ENCODE results near the gene CYRIA.

DNA sequence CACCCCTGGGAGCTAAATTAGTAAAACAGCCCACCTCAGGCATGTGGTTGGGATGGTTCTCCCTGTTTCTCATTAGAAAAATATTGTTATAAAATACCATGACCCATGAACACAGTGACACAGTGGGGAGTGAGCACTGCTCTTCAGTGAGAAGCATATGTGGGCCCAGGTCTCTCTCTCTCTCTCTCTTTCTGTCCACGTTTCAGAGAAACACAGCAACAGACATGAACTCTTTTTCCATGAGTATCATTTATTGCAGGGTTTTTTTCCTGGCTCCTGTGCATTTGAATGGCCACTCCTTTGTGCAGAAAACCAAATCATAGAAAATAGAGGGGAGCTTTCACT, 41.2 kb downstream of the CYRIA start:
- TF ChIP-seq, protein P1, sequence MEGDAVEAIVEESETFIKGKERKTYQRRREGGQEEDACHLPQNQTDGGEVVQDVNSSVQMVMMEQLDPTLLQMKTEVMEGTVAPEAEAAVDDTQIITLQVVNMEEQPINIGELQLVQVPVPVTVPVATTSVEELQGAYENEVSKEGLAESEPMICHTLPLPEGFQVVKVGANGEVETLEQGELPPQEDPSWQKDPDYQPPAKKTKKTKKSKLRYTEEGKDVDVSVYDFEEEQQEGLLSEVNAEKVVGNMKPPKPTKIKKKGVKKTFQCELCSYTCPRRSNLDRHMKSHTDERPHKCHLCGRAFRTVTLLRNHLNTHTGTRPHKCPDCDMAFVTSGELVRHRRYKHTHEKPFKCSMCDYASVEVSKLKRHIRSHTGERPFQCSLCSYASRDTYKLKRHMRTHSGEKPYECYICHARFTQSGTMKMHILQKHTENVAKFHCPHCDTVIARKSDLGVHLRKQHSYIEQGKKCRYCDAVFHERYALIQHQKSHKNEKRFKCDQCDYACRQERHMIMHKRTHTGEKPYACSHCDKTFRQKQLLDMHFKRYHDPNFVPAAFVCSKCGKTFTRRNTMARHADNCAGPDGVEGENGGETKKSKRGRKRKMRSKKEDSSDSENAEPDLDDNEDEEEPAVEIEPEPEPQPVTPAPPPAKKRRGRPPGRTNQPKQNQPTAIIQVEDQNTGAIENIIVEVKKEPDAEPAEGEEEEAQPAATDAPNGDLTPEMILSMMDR (IDR thresholded peaks at IDR 0.05; ENCODE audit: insufficient read depth, low read length, poor library complexity, severe bottlenecking) = no peak
- TF ChIP-seq EZH2phosphoT487 (conservative IDR thresholded peaks at IDR 0.05; ENCODE audit: low read length) = no peak
